ENCODE measurements around the gene PRLH. TPM values are rescaled to one million over a fixed set of nuclear protein-coding genes. Genes with fewer than 3 reads are reported as not detected.
A peak's percentile ranks its signal among the peaks of the same experiment; 100 is the strongest.

Gene PRLH
- total and polyA plus RNA-seq, 2 of the 13 experiments (the other 11 are each of a cell fraction or from before 2014, with no cell fraction given), result not detected

GRCh38 chr2:237585590-237586221 is 19.3 kb downstream of the PRLH start (continued):
- TF ChIP-seq EED (CRISPR knock-in tag; IDR thresholded peaks at IDR 0.05) (0 out of 2 replicates have a peak, but pooled peaks have one; percentile 65), THAP9 (CRISPR knock-in tag; IDR thresholded peaks at IDR 0.05; ENCODE audit: borderline replicate concordance) (peak; percentile 77; the same call in 1 of the 2 replicates), FUBP1 (CRISPR knock-in tag; IDR thresholded peaks at IDR 0.05; ENCODE audit: borderline replicate concordance) (0 out of 2 replicates have a peak, but pooled peaks have one; percentile 56), IRF2 (CRISPR knock-in tag; IDR thresholded peaks at IDR 0.05) (peak; percentile 84; the same call in 1 of the 2 replicates), THAP8 (CRISPR knock-in tag; IDR thresholded peaks at IDR 0.05; ENCODE audit: borderline replicate concordance) (no peak), ZNF512 (CRISPR knock-in tag; IDR thresholded peaks at IDR 0.05) (0 out of 2 replicates have a peak, but pooled peaks have one; percentile 53), KMT2B (CRISPR knock-in tag; IDR thresholded peaks at IDR 0.05) (no peak), LCORL (IDR thresholded peaks at IDR 0.05) (no peak), LCORL (CRISPR knock-in tag; IDR thresholded peaks at IDR 0.05) (peak; percentile 100), TBX3 (IDR thresholded peaks at IDR 0.05; ENCODE audit: borderline replicate concordance) (peak; percentile 13; the same call in 1 of the 2 replicates), ZNF770 (CRISPR knock-in tag; IDR thresholded peaks at IDR 0.05) (peak; percentile 71), SPEN (CRISPR knock-in tag; IDR thresholded peaks at IDR 0.05; ENCODE audit: low read depth) (peak; percentile 95; the same call in 1 of the 2 replicates), KDM2A (CRISPR knock-in tag; IDR thresholded peaks at IDR 0.05; ENCODE audit: borderline replicate concordance, low read depth) (peak; percentile 64), FOXP1 (IDR thresholded peaks at IDR 0.05) (no peak), FOXP1 (CRISPR knock-in tag; IDR thresholded peaks at IDR 0.05) (peak; percentile 72; the same call in 1 of the 2 replicates), POGK (CRISPR knock-in tag; conservative IDR thresholded peaks at IDR 0.05) (peak; percentile 83; the same call in 1 of the 2 replicates), CHCHD3 (CRISPR knock-in tag; IDR thresholded peaks at IDR 0.05) (0 out of 2 replicates have a peak, but pooled peaks have one; percentile 50), ZNF749 (CRISPR knock-in tag; IDR thresholded peaks at IDR 0.05; ENCODE audit: borderline replicate concordance) (peak; percentile 49; the same call in 1 of the 2 replicates)
